ENCODE data around the gene MBOAT2. TPM values are rescaled to one million over a fixed set of nuclear protein-coding genes. Genes with fewer than 3 reads are reported as not detected.

MBOAT2 gene
- total RNA-seq, 1 experiment from 2014 or later = 16.8 TPM

DNA sequence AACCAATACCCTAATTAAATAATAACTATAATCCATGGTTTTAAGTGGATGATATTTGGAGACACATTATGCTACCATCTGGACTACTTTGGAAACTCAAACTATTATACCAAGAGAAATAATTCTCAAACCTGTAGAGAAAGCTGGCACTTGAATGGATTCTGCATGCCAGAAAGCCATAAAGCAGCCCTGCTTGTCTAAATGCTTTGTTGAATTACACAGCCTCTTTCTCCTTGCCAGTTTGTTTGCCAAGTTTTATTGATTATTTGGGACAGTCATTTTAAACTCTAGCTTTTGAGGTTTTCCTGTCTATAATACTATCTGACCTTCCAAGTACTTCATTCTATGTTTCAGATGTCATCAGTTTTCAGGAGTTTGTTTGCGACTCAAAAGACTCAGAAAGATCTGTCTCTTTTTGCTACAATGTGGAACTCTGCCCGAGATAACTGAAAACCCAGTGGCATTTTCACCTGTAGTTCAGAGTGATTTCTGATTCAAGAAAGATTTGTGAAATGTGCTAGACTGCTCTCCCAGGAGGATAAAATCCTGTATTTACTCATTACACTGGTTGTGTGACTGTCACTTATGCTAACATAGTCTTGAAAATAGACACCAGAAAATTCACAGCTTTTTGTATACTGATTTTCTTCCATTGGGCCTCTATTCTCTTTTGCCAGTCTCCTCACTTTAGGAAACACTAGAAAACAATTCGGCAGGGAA, 29.2 kb upstream of the MBOAT2 start (continued):
- TF ChIP-seq, protein P1, sequence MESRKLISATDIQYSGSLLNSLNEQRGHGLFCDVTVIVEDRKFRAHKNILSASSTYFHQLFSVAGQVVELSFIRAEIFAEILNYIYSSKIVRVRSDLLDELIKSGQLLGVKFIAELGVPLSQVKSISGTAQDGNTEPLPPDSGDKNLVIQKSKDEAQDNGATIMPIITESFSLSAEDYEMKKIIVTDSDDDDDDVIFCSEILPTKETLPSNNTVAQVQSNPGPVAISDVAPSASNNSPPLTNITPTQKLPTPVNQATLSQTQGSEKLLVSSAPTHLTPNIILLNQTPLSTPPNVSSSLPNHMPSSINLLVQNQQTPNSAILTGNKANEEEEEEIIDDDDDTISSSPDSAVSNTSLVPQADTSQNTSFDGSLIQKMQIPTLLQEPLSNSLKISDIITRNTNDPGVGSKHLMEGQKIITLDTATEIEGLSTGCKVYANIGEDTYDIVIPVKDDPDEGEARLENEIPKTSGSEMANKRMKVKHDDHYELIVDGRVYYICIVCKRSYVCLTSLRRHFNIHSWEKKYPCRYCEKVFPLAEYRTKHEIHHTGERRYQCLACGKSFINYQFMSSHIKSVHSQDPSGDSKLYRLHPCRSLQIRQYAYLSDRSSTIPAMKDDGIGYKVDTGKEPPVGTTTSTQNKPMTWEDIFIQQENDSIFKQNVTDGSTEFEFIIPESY (IDR thresholded peaks at IDR 0.05; ENCODE audit: extremely low read depth, insufficient replicate concordance, low read length) = no peak

DNA sequence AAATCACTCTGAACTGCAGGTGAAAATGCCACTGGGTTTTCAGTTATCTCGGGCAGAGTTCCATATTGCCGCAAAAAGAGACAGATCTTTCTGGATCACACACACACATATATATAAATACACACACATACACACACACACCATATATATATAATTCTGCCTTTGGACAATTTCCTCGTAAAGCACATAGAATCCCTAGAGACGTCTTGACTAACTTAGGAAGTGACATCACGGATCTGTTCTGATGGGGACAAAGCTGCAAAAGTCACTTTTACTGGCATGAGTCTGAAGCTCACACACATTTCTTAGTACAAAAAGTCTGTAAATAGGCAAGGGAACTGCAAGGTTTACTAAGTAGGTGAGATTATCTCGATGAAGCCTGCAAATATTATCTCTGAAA, 28.6 kb upstream of the MBOAT2 start:
- intact Hi-C loops (cut with micrococcal nuclease) = no loop called here
- no peaks in the 10 kb centered on the region for H3K9me3 ChIP-seq (ENCODE audit: control insufficient read depth in 1 of 2, insufficient read depth in 1 of 2, low read depth in 1 of 2, low read length in 2 of 2)
- H3K9me2 ChIP-seq (ENCODE audit: insufficient read depth) = no peaks in the 10 kb centered on the region
- H3K9ac ChIP-seq (ENCODE audit: low read length) = no peak overlapping the region
- H3K36me3 ChIP-seq (ENCODE audit: control insufficient read depth in 1 of 2, insufficient read depth in 2 of 2, low read length in 2 of 2) = no peaks in the 10 kb centered on the region
- no TSS peak for BruUV-seq (replicated peaks)
- no peak overlapping the region for H2AFZ ChIP-seq (ENCODE audit: low read depth, low read length, poor library complexity, severe bottlenecking)
- H3K4me2 ChIP-seq (ENCODE audit: low read length) = no peak overlapping the region
- POLR2A ChIA-PET = no interaction called here
- CTCF ChIA-PET = no interaction called here
- no peak overlapping the region for H3K4me3 ChIP-seq (replicated peaks in 1 of 2; ENCODE audit: low read depth in 1 of 2, low read length in 2 of 2)
- TF ChIP-seq ELF1 (IDR thresholded peaks at IDR 0.05; ENCODE audit: borderline replicate concordance, low read depth) (no peak), RAD21 (IDR thresholded peaks at IDR 0.05; ENCODE audit: low read depth) (no peak), EGR1 (IDR thresholded peaks at IDR 0.05; ENCODE audit: low read depth) (no peak), EZH2 (IDR thresholded peaks at IDR 0.05) (no peak), EZH2phosphoT487 (IDR thresholded peaks at IDR 0.05; ENCODE audit: borderline replicate concordance) (no peak), TCF7L2 (IDR thresholded peaks at IDR 0.05; ENCODE audit: borderline replicate concordance, extremely low read depth, insufficient read depth, insufficient read length) (no peak), SIN3A (IDR thresholded peaks at IDR 0.05; ENCODE audit: low read depth) (no peak), POLR2A (IDR thresholded peaks at IDR 0.05; ENCODE audit: borderline replicate concordance, extremely low read depth, insufficient read depth, insufficient read length) (no peak), SRF (IDR thresholded peaks at IDR 0.05; ENCODE audit: low read depth) (no peak)
- TF ChIP-seq, protein P1 (IDR thresholded peaks at IDR 0.05; ENCODE audit: extremely low read depth, insufficient replicate concordance, low read length) = no peak
- TF ChIP-seq, protein P2, sequence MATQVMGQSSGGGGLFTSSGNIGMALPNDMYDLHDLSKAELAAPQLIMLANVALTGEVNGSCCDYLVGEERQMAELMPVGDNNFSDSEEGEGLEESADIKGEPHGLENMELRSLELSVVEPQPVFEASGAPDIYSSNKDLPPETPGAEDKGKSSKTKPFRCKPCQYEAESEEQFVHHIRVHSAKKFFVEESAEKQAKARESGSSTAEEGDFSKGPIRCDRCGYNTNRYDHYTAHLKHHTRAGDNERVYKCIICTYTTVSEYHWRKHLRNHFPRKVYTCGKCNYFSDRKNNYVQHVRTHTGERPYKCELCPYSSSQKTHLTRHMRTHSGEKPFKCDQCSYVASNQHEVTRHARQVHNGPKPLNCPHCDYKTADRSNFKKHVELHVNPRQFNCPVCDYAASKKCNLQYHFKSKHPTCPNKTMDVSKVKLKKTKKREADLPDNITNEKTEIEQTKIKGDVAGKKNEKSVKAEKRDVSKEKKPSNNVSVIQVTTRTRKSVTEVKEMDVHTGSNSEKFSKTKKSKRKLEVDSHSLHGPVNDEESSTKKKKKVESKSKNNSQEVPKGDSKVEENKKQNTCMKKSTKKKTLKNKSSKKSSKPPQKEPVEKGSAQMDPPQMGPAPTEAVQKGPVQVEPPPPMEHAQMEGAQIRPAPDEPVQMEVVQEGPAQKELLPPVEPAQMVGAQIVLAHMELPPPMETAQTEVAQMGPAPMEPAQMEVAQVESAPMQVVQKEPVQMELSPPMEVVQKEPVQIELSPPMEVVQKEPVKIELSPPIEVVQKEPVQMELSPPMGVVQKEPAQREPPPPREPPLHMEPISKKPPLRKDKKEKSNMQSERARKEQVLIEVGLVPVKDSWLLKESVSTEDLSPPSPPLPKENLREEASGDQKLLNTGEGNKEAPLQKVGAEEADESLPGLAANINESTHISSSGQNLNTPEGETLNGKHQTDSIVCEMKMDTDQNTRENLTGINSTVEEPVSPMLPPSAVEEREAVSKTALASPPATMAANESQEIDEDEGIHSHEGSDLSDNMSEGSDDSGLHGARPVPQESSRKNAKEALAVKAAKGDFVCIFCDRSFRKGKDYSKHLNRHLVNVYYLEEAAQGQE (IDR thresholded peaks at IDR 0.05; ENCODE audit: low read depth) = no peak
- TF ChIP-seq, protein P3, sequence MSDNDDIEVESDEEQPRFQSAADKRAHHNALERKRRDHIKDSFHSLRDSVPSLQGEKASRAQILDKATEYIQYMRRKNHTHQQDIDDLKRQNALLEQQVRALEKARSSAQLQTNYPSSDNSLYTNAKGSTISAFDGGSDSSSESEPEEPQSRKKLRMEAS (IDR thresholded peaks at IDR 0.05) = no peak
- no peaks in the 10 kb centered on the region for H4K20me1 ChIP-seq (ENCODE audit: insufficient read depth)
- H3K27ac ChIP-seq (ENCODE audit: low read depth, low read length) = no peak overlapping the region
- H3K27me3 ChIP-seq (ENCODE audit: insufficient read depth, low read length) = no peaks in the 10 kb centered on the region
- DNase-seq (ENCODE audit: low read depth, low spot score) (no peak), ATAC-seq (no peak)
- H3K79me2 ChIP-seq (ENCODE audit: insufficient read depth, low read length) = no peaks in the 10 kb centered on the region
- no peaks in the 10 kb centered on the region for H3K4me1 ChIP-seq (ENCODE audit: control insufficient read depth in 1 of 2, insufficient read depth in 2 of 2, low read length in 2 of 2)
- RAD21 ChIA-PET (ENCODE audit: low non-redundant PET in 1 of 2, low total read pairs in 2 of 2, uncharacterized antibody in 2 of 2, unreplicated experiment in 2 of 2) = no interaction called here

All from HCT116 (cell line).